ENCODE results near the gene TRIM26.

TRIM26 gene

DNA sequence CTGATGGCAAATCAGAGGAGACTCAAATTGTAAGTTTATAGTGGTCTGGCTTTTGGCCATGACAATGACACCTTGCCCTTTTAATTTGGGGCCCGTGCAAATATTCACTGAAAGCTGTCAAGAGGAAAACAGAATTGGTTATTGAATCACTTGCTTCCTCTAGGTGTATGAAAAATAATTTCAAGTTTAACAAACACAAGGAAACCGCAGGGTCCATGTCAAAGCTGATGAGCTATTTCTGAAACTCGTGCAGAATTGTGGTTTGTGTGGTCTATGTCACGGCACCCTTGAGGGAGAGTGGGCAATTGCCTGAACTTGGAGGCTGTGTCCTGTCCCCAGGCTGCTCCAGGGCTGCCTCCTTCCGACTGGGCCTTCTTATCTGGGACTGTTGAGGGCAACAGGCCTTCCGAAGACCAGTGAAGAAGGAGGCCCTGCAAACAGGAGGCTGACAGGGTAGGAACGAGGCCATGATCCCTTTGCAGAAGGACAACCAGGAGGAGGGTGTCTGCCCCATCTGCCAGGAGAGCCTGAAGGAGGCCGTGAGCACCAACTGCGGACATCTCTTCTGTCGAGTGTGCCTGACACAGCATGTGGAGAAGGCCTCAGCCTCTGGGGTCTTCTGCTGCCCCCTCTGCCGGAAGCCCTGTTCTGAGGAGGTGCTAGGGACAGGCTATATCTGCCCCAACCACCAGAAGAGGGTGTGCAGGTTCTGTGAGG lies 76.5 kb downstream of the TRIM26 start:
- Histone ChIP-seq H3K14ac (ENCODE audit: low read length in 2 of 2) (no peak overlapping the region), H2AFZ (ENCODE audit: low read depth, low read length) (no peak overlapping the region), H2BK120ac (ENCODE audit: low read depth, low read length) (no peak overlapping the region), H3K23ac (ENCODE audit: low read length in 2 of 2) (no peak overlapping the region), H3K9ac (ENCODE audit: low read length) (no peak overlapping the region), H3K4me2 (ENCODE audit: low read length, poor library complexity, severe bottlenecking) (no peak overlapping the region), H3K36me3 (ENCODE audit: control insufficient read depth in 1 of 2, insufficient read depth in 2 of 2, low read depth in 1 of 2, low read length in 2 of 2) (no peaks in the 10 kb centered on the region), H4K8ac (ENCODE audit: low read length) (no peak overlapping the region), H3K79me1 (replicated peaks; ENCODE audit: low read length, poor library complexity, severe bottlenecking) (no peaks in the 10 kb centered on the region), H3K4me3 (ENCODE audit: insufficient read depth in 1 of 2, low read depth in 1 of 2, low read length in 2 of 2) (no peak overlapping the region), H3K4me1 (ENCODE audit: control insufficient read depth, insufficient read depth, low read depth, low read length) (no peaks in the 10 kb centered on the region), H3K27me3 (ENCODE audit: control insufficient read depth in 1 of 2, insufficient read depth in 1 of 2, low read length in 2 of 2) (peaks cover 24 to 46% of the 10 kb centered on the region in 2 experiments), H3K4ac (ENCODE audit: low read depth in 1 of 2, low read length in 2 of 2) (no peak overlapping the region), H2BK12ac (ENCODE audit: low read length in 2 of 2) (no peak overlapping the region), H3K27ac (ENCODE audit: low read length, poor library complexity, severe bottlenecking) (no peak overlapping the region), H3K18ac (ENCODE audit: low read depth in 1 of 2, low read length in 2 of 2) (no peak overlapping the region), H2BK5ac (ENCODE audit: low read depth, low read length, poor library complexity, severe bottlenecking) (no peak overlapping the region), H4K91ac (ENCODE audit: low read length) (no peak overlapping the region), H2AK5ac (ENCODE audit: low read length, severe bottlenecking) (no peak overlapping the region), H3K9me3 (ENCODE audit: control insufficient read depth, low read length) (no peaks in the 10 kb centered on the region), H2BK15ac (ENCODE audit: low read depth, poor library complexity, severe bottlenecking) (no peak overlapping the region)
- 78% methylated on average over 11 of the region's 11 CpGs for WGBS
- DNase-seq, result no peak

- H3K4ac ChIP-seq (ENCODE audit: low read depth in 1 of 2, low read length in 2 of 2), result no peak within 1 kb of the TSS
- H3K23ac ChIP-seq (ENCODE audit: low read length in 2 of 2), result no peak within 1 kb of the TSS
- no peak within 1 kb of the TSS for H4K8ac ChIP-seq (ENCODE audit: low read length)
- no peaks in the 10 kb centered on the region for H3K4me1 ChIP-seq (ENCODE audit: control insufficient read depth, insufficient read depth, low read depth, low read length)
- no peak within 1 kb of the TSS for H4K91ac ChIP-seq (ENCODE audit: low read length)
- H3K18ac ChIP-seq (ENCODE audit: low read depth in 1 of 2, low read length in 2 of 2), result no peak within 1 kb of the TSS
- peaks cover 19 to 44% of the 10 kb centered on the region in 2 experiments for H3K27me3 ChIP-seq (ENCODE audit: control insufficient read depth in 1 of 2, insufficient read depth in 1 of 2, low read length in 2 of 2)
- 64% methylated on average over 3 of the region's 4 CpGs for WGBS
- no peak for DNase-seq
- H3K14ac ChIP-seq (ENCODE audit: low read length in 2 of 2), result no peak within 1 kb of the TSS
- no peaks in the 10 kb centered on the region for H3K36me3 ChIP-seq (ENCODE audit: control insufficient read depth in 1 of 2, insufficient read depth in 2 of 2, low read depth in 1 of 2, low read length in 2 of 2)
- H3K79me1 ChIP-seq (replicated peaks; ENCODE audit: low read length, poor library complexity, severe bottlenecking), result no peaks in the 10 kb centered on the region
- no peak within 1 kb of the TSS for H2AK5ac ChIP-seq (ENCODE audit: low read length, severe bottlenecking)
- H2BK5ac ChIP-seq (ENCODE audit: low read depth, low read length, poor library complexity, severe bottlenecking), result no peak within 1 kb of the TSS
- no peak within 1 kb of the TSS for H2BK15ac ChIP-seq (ENCODE audit: low read depth, poor library complexity, severe bottlenecking)
- no peaks in the 10 kb centered on the region for H3K9me3 ChIP-seq (ENCODE audit: control insufficient read depth, low read length)
- H3K4me2 ChIP-seq (ENCODE audit: low read length, poor library complexity, severe bottlenecking), result no peak within 1 kb of the TSS
- H3K4me3 ChIP-seq (ENCODE audit: insufficient read depth in 1 of 2, low read depth in 1 of 2, low read length in 2 of 2), result no peak within 1 kb of the TSS
- no peak within 1 kb of the TSS for H2BK12ac ChIP-seq (ENCODE audit: low read length in 2 of 2)
- no peak within 1 kb of the TSS for H2AFZ ChIP-seq (ENCODE audit: low read depth, low read length)
- H2BK120ac ChIP-seq (ENCODE audit: low read depth, low read length), result no peak within 1 kb of the TSS
- no peak within 1 kb of the TSS for H3K27ac ChIP-seq (ENCODE audit: low read length, poor library complexity, severe bottlenecking)
- no peak within 1 kb of the TSS for H3K9ac ChIP-seq (ENCODE audit: low read length)
These were observed 77.4 kb downstream of the TRIM26 start, which contains the start of gene TRIM40 for GRCh38 chr6:30135757-30136156. Gene TRIM40 (plus strand): TSS chr6:30136140. CDS start chr6:30137037, 897 bp downstream.

GRCh38 chr6:30135147-30135546 lies 78.1 kb downstream of the TRIM26 start:
- H3K36me3 ChIP-seq (ENCODE audit: control insufficient read depth in 1 of 2, insufficient read depth in 2 of 2, low read depth in 1 of 2, low read length in 2 of 2), result no peaks in the 10 kb centered on the region
- H4K91ac ChIP-seq (ENCODE audit: low read length), result no peak overlapping the region
- H3K27ac ChIP-seq (ENCODE audit: low read length, poor library complexity, severe bottlenecking), result no peak overlapping the region
- H3K4me2 ChIP-seq (ENCODE audit: low read length, poor library complexity, severe bottlenecking), result no peak overlapping the region
- no peaks in the 10 kb centered on the region for H3K4me1 ChIP-seq (ENCODE audit: control insufficient read depth, insufficient read depth, low read depth, low read length)
- H3K14ac ChIP-seq (ENCODE audit: low read length in 2 of 2), result no peak overlapping the region
- no peaks in the 10 kb centered on the region for H3K79me1 ChIP-seq (replicated peaks; ENCODE audit: low read length, poor library complexity, severe bottlenecking)
- H2BK12ac ChIP-seq (ENCODE audit: low read length in 2 of 2), result no peak overlapping the region
- peaks cover 24 to 49% of the 10 kb centered on the region in 2 experiments for H3K27me3 ChIP-seq (ENCODE audit: control insufficient read depth in 1 of 2, insufficient read depth in 1 of 2, low read length in 2 of 2)
- no peak overlapping the region for H2AFZ ChIP-seq (ENCODE audit: low read depth, low read length)
- H3K23ac ChIP-seq (ENCODE audit: low read length in 2 of 2), result no peak overlapping the region
- no peak overlapping the region for H2AK5ac ChIP-seq (ENCODE audit: low read length, severe bottlenecking)
- H2BK120ac ChIP-seq (ENCODE audit: low read depth, low read length), result no peak overlapping the region
- H2BK5ac ChIP-seq (ENCODE audit: low read depth, low read length, poor library complexity, severe bottlenecking), result no peak overlapping the region
- H3K4me3 ChIP-seq (ENCODE audit: insufficient read depth in 1 of 2, low read depth in 1 of 2, low read length in 2 of 2), result no peak overlapping the region
- DNase-seq, result no peak
- no peak overlapping the region for H3K9ac ChIP-seq (ENCODE audit: low read length)
- H2BK15ac ChIP-seq (ENCODE audit: low read depth, poor library complexity, severe bottlenecking), result no peak overlapping the region
- WGBS, result no CpG with 5 or more reads among the region's 2 CpGs
- no peak overlapping the region for H4K8ac ChIP-seq (ENCODE audit: low read length)
- H3K18ac ChIP-seq (ENCODE audit: low read depth in 1 of 2, low read length in 2 of 2), result no peak overlapping the region
- H3K9me3 ChIP-seq (ENCODE audit: control insufficient read depth, low read length), result no peaks in the 10 kb centered on the region
- no peak overlapping the region for H3K4ac ChIP-seq (ENCODE audit: low read depth in 1 of 2, low read length in 2 of 2)

Measured in mesenchymal stem cell (in vitro differentiated cells and primary cell).